Fibroblast of lung (primary cell): ENCODE data around the gene LCE1F. TPM values are rescaled to one million over a fixed set of nuclear protein-coding genes. Genes with fewer than 3 reads are reported as not detected.

ENCODE experiments used
- DNase-seq, 2 donors: peaks; one replicate each; pipeline versions ENCODE4 v3.0.0 to v3.0.0-alpha.2; 2010; ENCODE audit warnings: low read depth in 2 of 2
- H2AFZ ChIP-seq: 2 replicates; pipeline ENCODE4 v1.5.1; 2012; ENCODE audit warnings: low read length, control low read depth, inconsistent platforms
- H3K27ac ChIP-seq: 2 replicates; pipeline ENCODE4 v1.5.1; 2011; ENCODE audit warnings: low read length, control low read depth; ENCODE audit not compliant: insufficient read depth
- H3K27me3 ChIP-seq: 2 replicates; pipeline ENCODE4 v1.5.1; 2011; ENCODE audit warnings: mild to moderate bottlenecking, low read length; ENCODE audit not compliant: control insufficient read depth, insufficient read depth
- H3K36me3 ChIP-seq: 2 replicates; pipeline ENCODE4 v1.5.1; 2011; ENCODE audit warnings: low read length; ENCODE audit not compliant: control insufficient read depth, insufficient read depth
- H3K4me1 ChIP-seq: 2 replicates; pipeline ENCODE4 v1.5.1; 2011; ENCODE audit warnings: low read length; ENCODE audit not compliant: control insufficient read depth, insufficient read depth; ENCODE audit errors: extremely low read depth
- H3K4me2 ChIP-seq: 2 replicates; pipeline ENCODE4 v1.5.1; 2011; ENCODE audit warnings: low read length, control low read depth; ENCODE audit not compliant: insufficient read depth; ENCODE audit errors: extremely low read depth
- H3K4me3 ChIP-seq, 4 experiments: fragments of 200-600 bp in 1 of 4; sonication (generic) in 1 of 4; replicated peaks in 1 of 4; 2 replicates each; pipeline ENCODE4 v1.5.1; 2011 to 2016; ENCODE audit warnings: low read length in 4 of 4, low read depth in 3 of 4, mild to moderate bottlenecking in 3 of 4, control low read depth in 2 of 4, inconsistent platforms in 1 of 4, mixed read lengths in 1 of 4; ENCODE audit not compliant: insufficient read depth in 1 of 4; ENCODE audit errors: control extremely low read depth in 1 of 4
- H3K79me2 ChIP-seq: 2 replicates; pipeline ENCODE4 v1.5.1; 2012; ENCODE audit warnings: mild to moderate bottlenecking, low read length, inconsistent platforms; ENCODE audit not compliant: control insufficient read depth, insufficient read depth
- H3K9ac ChIP-seq: 2 replicates; pipeline ENCODE4 v1.5.1; 2011; ENCODE audit warnings: mild to moderate bottlenecking, low read length, control low read depth; ENCODE audit not compliant: insufficient read depth
- H3K9me3 ChIP-seq: 2 replicates; pipeline ENCODE4 v1.5.1; 2012; ENCODE audit warnings: low read depth, low read length; ENCODE audit not compliant: control insufficient read depth, insufficient read depth
- H4K20me1 ChIP-seq: 2 replicates; pipeline ENCODE4 v1.5.1; 2011; ENCODE audit warnings: low read length; ENCODE audit not compliant: control insufficient read depth, insufficient read depth; ENCODE audit errors: extremely low read depth
- CTCF ChIP-seq, 2 donors: IDR thresholded peaks in 1 of 2; conservative IDR thresholded peaks in 1 of 2; 1 replicate in 1 of 2; 2 replicates in 1 of 2; pipeline ENCODE4 v1.5.1; 2011 to 2012; ENCODE audit warnings: low read length in 2 of 2, control low read depth in 1 of 2, inconsistent platforms in 1 of 2, low read depth in 1 of 2, mild to moderate bottlenecking in 1 of 2
- EZH2 ChIP-seq: IDR thresholded peaks from 2 replicates; pipeline ENCODE4 v1.5.1; 2012; ENCODE audit warnings: low read length, control low read depth, mild to moderate bottlenecking; ENCODE audit errors: missing control alignments
- polyA plus RNA-seq, 2 donors: library from polyadenylated mRNA; depleted of rRNA in 1 of 2; stranded (reverse) in 1 of 2; unstranded in 1 of 2; fragments of >200 nt; gene quantifications; 2 replicates each; pipeline ENCODE4 v1.2.1, GENCODE V29; 2011 to 2012; ENCODE audit warnings: missing spikeins in 1 of 2
- total RNA-seq: library from RNA; depleted of rRNA; stranded (reverse); fragments of >200 nt; gene quantifications from 2 replicates; pipeline ENCODE4 v1.2.1, GENCODE V29; 2014

Gene LCE1F
- total and polyA plus RNA-seq, 2 donors (not counting 1 experiment from before 2014, with no cell fraction given), result not detected

- Histone ChIP-seq H2AFZ (no peak overlapping the region), H3K27ac (no peak overlapping the region), H3K27me3 (no peaks in the 10 kb centered on the region), H4K20me1 (no peaks in the 10 kb centered on the region), H3K79me2 (no peaks in the 10 kb centered on the region), H3K9ac (no peak overlapping the region), H3K4me2 (no peak overlapping the region), H3K36me3 (no peaks in the 10 kb centered on the region), H3K4me1 (no peaks in the 10 kb centered on the region), H3K9me3 (no peaks in the 10 kb centered on the region), H3K4me3 (no peak overlapping the region)
- TF ChIP-seq EZH2 (no peak), CTCF (conservative IDR thresholded peaks at IDR 0.05 in 1 of 2, IDR thresholded peaks at IDR 0.05 in 1 of 2; ENCODE audit: low read depth in 1 of 2, low read length in 2 of 2) (peak in 1 of 2 donors; percentile 3)
- no peak for DNase-seq
Measured at GRCh38 chr1:152761609-152762213, 13.2 kb upstream of the LCE1F start.

- H3K4me2 ChIP-seq, result peak overlapping the region; percentile 18
- no peaks in the 10 kb centered on the region for H3K36me3 ChIP-seq
- H3K9me3 ChIP-seq, result no peaks in the 10 kb centered on the region
- H3K27ac ChIP-seq, result peak overlapping the region; percentile 17
- no peak overlapping the region for H3K4me3 ChIP-seq
- peaks cover 3% of the 10 kb centered on the region for H3K4me1 ChIP-seq
- H3K9ac ChIP-seq, result no peak overlapping the region
- H4K20me1 ChIP-seq, result no peaks in the 10 kb centered on the region
- no peaks in the 10 kb centered on the region for H3K27me3 ChIP-seq
- H2AFZ ChIP-seq, result no peak overlapping the region
- no peaks in the 10 kb centered on the region for H3K79me2 ChIP-seq
- TF ChIP-seq EZH2, result no peak
- TF ChIP-seq CTCF (conservative IDR thresholded peaks at IDR 0.05 in 1 of 2, IDR thresholded peaks at IDR 0.05 in 1 of 2; ENCODE audit: low read depth in 1 of 2, low read length in 2 of 2), result no peak
- peak in 1 of 2 donors; percentile 58 for DNase-seq
Measured at GRCh38 chr1:152768847-152769533, 6.0 kb upstream of the LCE1F start.

GRCh38 chr1:152770411-152770810 is 4.5 kb upstream of the LCE1F start:
- no peak overlapping the region for H3K27ac ChIP-seq
- no peaks in the 10 kb centered on the region for H4K20me1 ChIP-seq
- H3K4me2 ChIP-seq, result no peak overlapping the region
- H3K9ac ChIP-seq, result no peak overlapping the region
- no peak for DNase-seq
- H3K9me3 ChIP-seq, result no peaks in the 10 kb centered on the region
- no peak overlapping the region for H3K4me3 ChIP-seq
- peaks cover 3% of the 10 kb centered on the region for H3K4me1 ChIP-seq
- no peaks in the 10 kb centered on the region for H3K36me3 ChIP-seq
- no peak overlapping the region for H2AFZ ChIP-seq
- H3K79me2 ChIP-seq, result no peaks in the 10 kb centered on the region
- no peaks in the 10 kb centered on the region for H3K27me3 ChIP-seq
- TF ChIP-seq CTCF (conservative IDR thresholded peaks at IDR 0.05 in 1 of 2, IDR thresholded peaks at IDR 0.05 in 1 of 2; ENCODE audit: low read depth in 1 of 2, low read length in 2 of 2) (no peak), EZH2 (no peak)
